ENCODE results near the gene SHC2. TPM values are rescaled to one million over a fixed set of nuclear protein-coding genes. Genes with fewer than 3 reads are reported as not detected.

The SHC2 gene
- polyA plus RNA-seq, 1 donor = 48.2 TPM

GRCh38 chr19:467554-467953 is 6.7 kb upstream of the SHC2 start:
- WGBS (ENCODE audit: insufficient coverage, low lambda C conversion rate) = no CpG with 5 or more reads among the region's 11 CpGs
- no peaks in the 10 kb centered on the region for H3K27me3 ChIP-seq (ENCODE audit: control insufficient read depth, insufficient read depth, low read length)
- no peak overlapping the region for H3K4me3 ChIP-seq (ENCODE audit: low read length)

GRCh38 chr19:465056-465816 is 4.4 kb upstream of the SHC2 start:
- Histone ChIP-seq H3K27me3 (ENCODE audit: control insufficient read depth, insufficient read depth, low read length) (peaks cover 7% of the 10 kb centered on the region), H3K27ac (ENCODE audit: low read length) (no peak overlapping the region), H3K4me1 (ENCODE audit: control insufficient read depth, insufficient read depth, low read length) (peaks cover 6% of the 10 kb centered on the region), H3K9me3 (ENCODE audit: control insufficient read depth, low read depth, low read length) (no peaks in the 10 kb centered on the region), H3K4me3 (ENCODE audit: low read length) (no peak overlapping the region), H3K36me3 (ENCODE audit: control insufficient read depth, insufficient read depth, low read length) (no peaks in the 10 kb centered on the region)
- no CpG with 5 or more reads among the region's 3 CpGs for WGBS (ENCODE audit: insufficient coverage, low lambda C conversion rate)
- DNase-seq = no peak

More at GRCh38 chr19:467554-467953, 6.7 kb upstream of the SHC2 start:
- Histone ChIP-seq H3K9me3 (ENCODE audit: control insufficient read depth, low read depth, low read length) (no peaks in the 10 kb centered on the region), H3K27ac (ENCODE audit: low read length) (no peak overlapping the region), H3K4me1 (ENCODE audit: control insufficient read depth, insufficient read depth, low read length) (no peaks in the 10 kb centered on the region), H3K36me3 (ENCODE audit: control insufficient read depth, insufficient read depth, low read length) (no peaks in the 10 kb centered on the region)
- no peak for DNase-seq

- no peaks in the 10 kb centered on the region for H3K36me3 ChIP-seq (ENCODE audit: control insufficient read depth, insufficient read depth, low read length)
- no peak overlapping the region for H3K4me3 ChIP-seq (ENCODE audit: low read length)
- no peaks in the 10 kb centered on the region for H3K9me3 ChIP-seq (ENCODE audit: control insufficient read depth, low read depth, low read length)
- H3K4me1 ChIP-seq (ENCODE audit: control insufficient read depth, insufficient read depth, low read length) = peaks cover 10% of the 10 kb centered on the region
- WGBS (ENCODE audit: insufficient coverage, low lambda C conversion rate) = no CpG with 5 or more reads among the region's 9 CpGs
- H3K27me3 ChIP-seq (ENCODE audit: control insufficient read depth, insufficient read depth, low read length) = peaks cover 7% of the 10 kb centered on the region
- H3K27ac ChIP-seq (ENCODE audit: low read length) = no peak overlapping the region
- no peak for DNase-seq
Observed at GRCh38 chr19:464208-464545, 3.3 kb upstream of the SHC2 start.

- Histone ChIP-seq H3K27me3 (ENCODE audit: control insufficient read depth, insufficient read depth, low read length) (peaks cover 7% of the 10 kb centered on the region), H3K36me3 (ENCODE audit: control insufficient read depth, insufficient read depth, low read length) (no peaks in the 10 kb centered on the region), H3K4me3 (ENCODE audit: low read length) (no peak overlapping the region), H3K9me3 (ENCODE audit: control insufficient read depth, low read depth, low read length) (peaks cover 3% of the 10 kb centered on the region), H3K27ac (ENCODE audit: low read length) (no peak overlapping the region), H3K4me1 (ENCODE audit: control insufficient read depth, insufficient read depth, low read length) (peaks cover 10% of the 10 kb centered on the region)
- WGBS (ENCODE audit: insufficient coverage, low lambda C conversion rate) = no CpG with 5 or more reads among the region's 35 CpGs
- no peak for DNase-seq
Observed at GRCh38 chr19:463483-464207, 2.8 kb upstream of the SHC2 start.

- peak overlapping the region; percentile 38 for H3K4me3 ChIP-seq (ENCODE audit: low read length)
- DNase-seq = peak; percentile 47 to 86
- H3K36me3 ChIP-seq (ENCODE audit: control insufficient read depth, insufficient read depth, low read length) = no peaks in the 10 kb centered on the region
- peaks cover 14% of the 10 kb centered on the region for H3K9me3 ChIP-seq (ENCODE audit: control insufficient read depth, low read depth, low read length)
- H3K4me1 ChIP-seq (ENCODE audit: control insufficient read depth, insufficient read depth, low read length) = peaks cover 10% of the 10 kb centered on the region
- WGBS (ENCODE audit: insufficient coverage, low lambda C conversion rate) = no CpG with 5 or more reads among the region's 60 CpGs
- H3K27ac ChIP-seq (ENCODE audit: low read length) = no peak overlapping the region
- H3K27me3 ChIP-seq (ENCODE audit: control insufficient read depth, insufficient read depth, low read length) = peaks cover 7% of the 10 kb centered on the region
Observed at GRCh38 chr19:461721-462551, 1.1 kb upstream of the SHC2 start.

GRCh38 chr19:459724-460511 is 915 bp downstream of the SHC2 start:
- DNase-seq = peak; percentile 45 to 90
- Histone ChIP-seq H3K27ac (ENCODE audit: low read length) (peak overlapping the region; percentile 77), H3K9me3 (ENCODE audit: control insufficient read depth, low read depth, low read length) (peaks cover 14% of the 10 kb centered on the region), H3K4me3 (ENCODE audit: low read length) (peak overlapping the region; percentile 68), H3K36me3 (ENCODE audit: control insufficient read depth, insufficient read depth, low read length) (no peaks in the 10 kb centered on the region), H3K4me1 (ENCODE audit: control insufficient read depth, insufficient read depth, low read length) (peaks cover 10% of the 10 kb centered on the region), H3K27me3 (ENCODE audit: control insufficient read depth, insufficient read depth, low read length) (peaks cover 7% of the 10 kb centered on the region)
- WGBS (ENCODE audit: insufficient coverage, low lambda C conversion rate) = no CpG with 5 or more reads among the region's 66 CpGs

GRCh38 chr19:458091-459042 is 2.5 kb downstream of the SHC2 start:
- no CpG with 5 or more reads among the region's 89 CpGs for WGBS (ENCODE audit: insufficient coverage, low lambda C conversion rate)
- H3K36me3 ChIP-seq (ENCODE audit: control insufficient read depth, insufficient read depth, low read length) = no peaks in the 10 kb centered on the region
- H3K9me3 ChIP-seq (ENCODE audit: control insufficient read depth, low read depth, low read length) = peaks cover 14% of the 10 kb centered on the region
- no peak overlapping the region for H3K27ac ChIP-seq (ENCODE audit: low read length)
- peaks cover 10% of the 10 kb centered on the region for H3K4me1 ChIP-seq (ENCODE audit: control insufficient read depth, insufficient read depth, low read length)
- no peak overlapping the region for H3K4me3 ChIP-seq (ENCODE audit: low read length)
- peaks cover 7% of the 10 kb centered on the region for H3K27me3 ChIP-seq (ENCODE audit: control insufficient read depth, insufficient read depth, low read length)
- DNase-seq = no peak

- DNase-seq = no peak
- H3K4me1 ChIP-seq (ENCODE audit: control insufficient read depth, insufficient read depth, low read length) = peaks cover 10% of the 10 kb centered on the region
- H3K4me3 ChIP-seq (ENCODE audit: low read length) = no peak overlapping the region
- no peak overlapping the region for H3K27ac ChIP-seq (ENCODE audit: low read length)
- H3K36me3 ChIP-seq (ENCODE audit: control insufficient read depth, insufficient read depth, low read length) = no peaks in the 10 kb centered on the region
- H3K27me3 ChIP-seq (ENCODE audit: control insufficient read depth, insufficient read depth, low read length) = peaks cover 7% of the 10 kb centered on the region
- no CpG with 5 or more reads among the region's 30 CpGs for WGBS (ENCODE audit: insufficient coverage, low lambda C conversion rate)
- H3K9me3 ChIP-seq (ENCODE audit: control insufficient read depth, low read depth, low read length) = peaks cover 14% of the 10 kb centered on the region
Observed at GRCh38 chr19:457636-458035, 3.2 kb downstream of the SHC2 start.

GRCh38 chr19:456547-457110 is 4.2 kb downstream of the SHC2 start:
- Histone ChIP-seq H3K27me3 (ENCODE audit: control insufficient read depth, insufficient read depth, low read length) (peaks cover 2% of the 10 kb centered on the region), H3K4me3 (ENCODE audit: low read length) (no peak overlapping the region), H3K4me1 (ENCODE audit: control insufficient read depth, insufficient read depth, low read length) (peaks cover 8% of the 10 kb centered on the region), H3K9me3 (ENCODE audit: control insufficient read depth, low read depth, low read length) (peaks cover 14% of the 10 kb centered on the region), H3K36me3 (ENCODE audit: control insufficient read depth, insufficient read depth, low read length) (no peaks in the 10 kb centered on the region), H3K27ac (ENCODE audit: low read length) (no peak overlapping the region)
- WGBS (ENCODE audit: insufficient coverage, low lambda C conversion rate) = no CpG with 5 or more reads among the region's 18 CpGs
- DNase-seq = no peak
